Endothelial cell of umbilical vein (primary cell): ENCODE data around the gene ARID1B.

Experiments used
- CTCF ChIP-seq, 2 donors: IDR thresholded peaks; 1 replicate in 1 of 2; 2 replicates in 1 of 2; pipeline ENCODE4 v1.5.1; 2011; ENCODE audit warnings: low read length in 2 of 2, mild to moderate bottlenecking in 2 of 2, moderate library complexity in 2 of 2, control low read depth in 1 of 2, inconsistent platforms in 1 of 2, low read depth in 1 of 2; ENCODE audit not compliant: insufficient read depth in 1 of 2; ENCODE audit errors: extremely low read depth in 1 of 2
- EZH2 ChIP-seq: IDR thresholded peaks from 2 replicates; pipeline ENCODE4 v1.6.1; 2012; ENCODE audit warnings: borderline replicate concordance, low read depth, mild to moderate bottlenecking, moderate library complexity, low read length, inconsistent platforms; ENCODE audit not compliant: severe bottlenecking
- FOS ChIP-seq: IDR thresholded peaks from 2 replicates; pipeline ENCODE4 v1.6.1; 2011; ENCODE audit warnings: mild to moderate bottlenecking, low read length, moderate library complexity, borderline replicate concordance; ENCODE audit not compliant: insufficient read depth
- GATA2 ChIP-seq: IDR thresholded peaks from 2 replicates; pipeline ENCODE4 v1.7.0; 2011; ENCODE audit warnings: low read depth, mild to moderate bottlenecking, moderate library complexity, mixed read lengths, low read length; ENCODE audit not compliant: insufficient read length, insufficient read depth
- JUN ChIP-seq: IDR thresholded peaks from 2 replicates; pipeline ENCODE4 v1.6.1; 2011; ENCODE audit warnings: borderline replicate concordance, low read depth; ENCODE audit not compliant: insufficient read length, insufficient read depth
- MAX ChIP-seq: IDR thresholded peaks from 2 replicates; pipeline ENCODE4 v1.6.1; 2011; ENCODE audit not compliant: insufficient read depth, insufficient read length
- MYC ChIP-seq: IDR thresholded peaks from one replicate; pipeline ENCODE4 v1.6.1; 2011; ENCODE audit warnings: mild to moderate bottlenecking, low read depth, low read length
- POLR2A ChIP-seq: IDR thresholded peaks from 2 replicates; pipeline ENCODE4 v1.6.1; 2012; ENCODE audit warnings: low read depth, mild to moderate bottlenecking, control low read depth, low read length
- POLR2AphosphoS5 ChIP-seq: IDR thresholded peaks from 2 replicates; pipeline ENCODE4 v1.6.1; 2012; ENCODE audit warnings: low read depth, mild to moderate bottlenecking, control low read depth, low read length, moderate library complexity; ENCODE audit not compliant: insufficient read depth

GRCh38 chr6:157184202-157185015 is 407.2 kb downstream of the ARID1B start:
- TF ChIP-seq CTCF (IDR thresholded peaks at IDR 0.05; ENCODE audit: extremely low read depth in 1 of 2, insufficient read depth in 1 of 2, low read depth in 1 of 2, low read length in 2 of 2) (peak; percentile 82 to 89), GATA2 (no peak), POLR2AphosphoS5 (no peak), POLR2A (no peak), EZH2 (no peak), MAX (no peak), MYC (no peak), JUN (no peak), FOS (no peak)
